GM12801 (cell line): ENCODE measurements around the gene SIRPA.

Experiments
- TF ChIP-seq, protein P1 (sequence below): IDR thresholded peaks from one replicate; pipeline ENCODE4 v1.5.1; 2011; ENCODE audit warnings: control low read depth; ENCODE audit not compliant: insufficient read length; ENCODE audit errors: extremely low read depth

Gene SIRPA

DNA sequence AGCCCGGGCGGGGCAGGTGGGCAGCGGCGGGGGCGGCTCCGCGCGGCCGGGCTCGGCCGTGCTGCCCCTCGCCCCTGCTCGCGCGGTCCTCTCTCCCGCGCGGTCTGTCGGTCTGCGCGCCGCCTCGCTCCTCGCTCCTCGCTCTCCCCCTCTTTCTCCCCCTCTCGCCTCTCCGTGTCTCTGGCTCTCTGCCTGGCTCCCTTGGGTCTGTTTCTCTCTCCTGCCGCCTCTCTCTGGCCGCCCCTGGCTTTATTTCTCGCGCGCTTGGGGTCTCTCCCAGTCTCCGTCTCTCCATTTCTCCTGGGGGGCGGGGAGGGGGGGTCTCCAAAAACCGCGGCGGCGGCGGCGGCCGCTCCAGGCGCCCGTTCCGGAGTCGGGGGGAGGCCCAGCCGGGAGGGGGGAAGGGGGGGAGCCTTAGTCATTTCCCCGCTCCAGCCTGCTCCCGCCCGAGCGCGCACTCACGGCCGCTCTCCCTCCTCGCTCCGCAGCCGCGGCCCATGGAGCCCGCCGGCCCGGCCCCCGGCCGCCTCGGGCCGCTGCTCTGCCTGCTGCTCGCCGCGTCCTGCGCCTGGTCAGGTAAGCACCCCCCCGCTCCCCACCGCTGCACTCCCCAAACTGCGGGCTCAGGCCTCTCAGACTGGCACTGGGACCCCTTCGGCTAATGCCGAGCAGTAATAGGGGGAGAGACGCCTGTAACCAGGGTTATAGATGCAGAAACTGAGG, at the start of gene SIRPA:
Gene SIRPA (plus strand): TSS at position 457 of the 723 bp plus-strand sequence. CDS start 41 bp downstream, at position 498.
- TF ChIP-seq, protein P1, sequence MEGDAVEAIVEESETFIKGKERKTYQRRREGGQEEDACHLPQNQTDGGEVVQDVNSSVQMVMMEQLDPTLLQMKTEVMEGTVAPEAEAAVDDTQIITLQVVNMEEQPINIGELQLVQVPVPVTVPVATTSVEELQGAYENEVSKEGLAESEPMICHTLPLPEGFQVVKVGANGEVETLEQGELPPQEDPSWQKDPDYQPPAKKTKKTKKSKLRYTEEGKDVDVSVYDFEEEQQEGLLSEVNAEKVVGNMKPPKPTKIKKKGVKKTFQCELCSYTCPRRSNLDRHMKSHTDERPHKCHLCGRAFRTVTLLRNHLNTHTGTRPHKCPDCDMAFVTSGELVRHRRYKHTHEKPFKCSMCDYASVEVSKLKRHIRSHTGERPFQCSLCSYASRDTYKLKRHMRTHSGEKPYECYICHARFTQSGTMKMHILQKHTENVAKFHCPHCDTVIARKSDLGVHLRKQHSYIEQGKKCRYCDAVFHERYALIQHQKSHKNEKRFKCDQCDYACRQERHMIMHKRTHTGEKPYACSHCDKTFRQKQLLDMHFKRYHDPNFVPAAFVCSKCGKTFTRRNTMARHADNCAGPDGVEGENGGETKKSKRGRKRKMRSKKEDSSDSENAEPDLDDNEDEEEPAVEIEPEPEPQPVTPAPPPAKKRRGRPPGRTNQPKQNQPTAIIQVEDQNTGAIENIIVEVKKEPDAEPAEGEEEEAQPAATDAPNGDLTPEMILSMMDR, result no peak

DNA sequence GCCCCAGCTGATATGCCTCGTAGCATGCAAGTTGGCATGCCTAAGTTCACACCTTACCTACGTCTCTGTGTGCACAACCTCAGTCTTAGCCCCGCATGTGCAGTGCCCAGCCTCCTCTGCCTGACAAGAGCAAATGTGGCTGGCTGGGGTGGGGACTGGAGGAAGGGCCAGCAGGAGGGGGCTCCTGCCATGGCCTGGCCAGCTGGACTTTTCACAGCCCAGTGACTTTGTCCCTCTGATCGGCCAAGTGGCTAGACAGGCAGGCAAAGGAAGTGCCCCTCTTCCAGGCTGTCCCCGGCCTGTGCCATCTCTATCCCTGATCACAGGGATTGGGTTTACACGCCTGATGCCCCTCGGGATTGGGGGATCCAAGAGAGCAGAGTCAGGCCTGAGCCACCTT, 49.5 kb upstream of the SIRPA start:
- TF ChIP-seq, protein P1, result no peak

DNA sequence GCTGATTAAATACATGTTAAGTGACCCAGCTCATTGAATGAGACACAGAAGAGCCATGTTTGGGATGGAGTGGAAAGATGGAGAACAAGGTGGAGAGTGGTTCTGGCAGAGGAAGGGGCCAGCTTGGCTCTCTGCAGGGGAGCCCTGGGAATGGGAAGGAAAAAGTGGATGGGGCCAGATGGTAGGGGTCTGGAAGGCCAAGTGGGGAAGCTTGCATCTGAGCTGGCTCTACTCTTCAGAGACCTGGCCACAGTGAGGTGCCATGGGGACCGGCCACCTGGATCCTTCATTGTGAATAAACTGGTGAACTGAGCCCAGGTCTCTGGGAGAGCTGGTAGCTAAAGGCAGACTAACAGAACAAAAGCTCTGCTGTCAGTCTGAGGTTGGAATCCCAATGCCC, 48.9 kb upstream of the SIRPA start:
- TF ChIP-seq, protein P1, result no peak

DNA sequence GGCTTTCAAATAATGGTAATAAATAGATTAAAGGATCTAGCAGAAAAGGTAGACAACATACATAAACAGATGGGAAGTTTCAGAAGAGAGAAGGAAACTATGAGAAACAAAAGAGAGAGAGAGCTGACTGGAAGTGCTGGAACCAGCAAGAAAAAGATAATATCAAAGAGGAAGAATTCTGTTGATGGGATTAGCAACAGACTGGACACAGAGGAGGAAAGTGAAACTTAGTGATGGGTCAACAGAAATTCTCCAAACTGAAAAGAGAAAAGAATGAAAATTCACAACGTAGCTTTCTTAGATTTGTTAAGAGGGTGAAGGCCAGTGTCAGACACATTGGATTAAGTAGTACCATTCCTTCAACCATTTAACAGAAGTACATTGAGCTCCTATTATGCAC, 48.3 kb upstream of the SIRPA start:
- TF ChIP-seq, protein P1, result no peak

DNA sequence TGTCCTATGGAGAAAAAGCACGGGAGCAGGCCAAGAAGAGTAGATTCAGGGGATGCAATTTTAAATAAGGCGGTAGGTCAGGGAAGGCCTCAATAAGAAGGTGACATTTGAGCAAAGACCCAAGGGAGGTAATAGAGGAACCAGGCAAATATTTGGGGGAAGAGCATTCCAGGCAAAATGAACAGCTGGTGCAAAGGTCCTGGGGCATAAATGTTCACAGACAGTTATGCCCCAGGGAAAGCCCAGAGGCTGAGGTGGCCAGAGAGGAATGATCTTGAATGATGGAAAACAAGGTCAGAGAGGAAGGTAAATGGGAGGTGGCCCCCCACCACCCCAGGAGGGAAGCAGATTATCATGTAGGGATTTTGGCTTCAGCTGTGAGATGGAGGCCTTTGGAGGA, 47.4 kb upstream of the SIRPA start:
- TF ChIP-seq, protein P1, result no peak

DNA sequence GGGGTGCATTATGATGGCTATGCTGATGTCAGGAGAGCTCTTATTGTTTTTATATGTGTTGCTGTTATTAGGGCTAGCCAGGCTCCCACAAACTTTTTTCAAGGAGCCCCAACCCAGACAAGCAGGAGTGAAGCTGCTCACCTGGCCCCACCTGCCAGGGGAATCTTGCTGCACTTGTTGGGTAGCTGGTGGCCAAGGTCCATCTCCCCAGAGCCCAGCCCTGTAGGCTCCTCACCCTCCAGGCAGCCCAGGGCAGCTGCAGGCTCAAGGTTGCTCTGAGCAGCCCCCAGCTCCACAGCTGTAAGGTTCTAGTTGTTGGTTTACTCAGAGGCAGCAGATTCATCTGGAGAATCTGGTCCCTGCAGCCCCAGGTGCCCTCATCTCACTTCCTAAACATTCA, 46.8 kb upstream of the SIRPA start:
- TF ChIP-seq, protein P1, result no peak

DNA sequence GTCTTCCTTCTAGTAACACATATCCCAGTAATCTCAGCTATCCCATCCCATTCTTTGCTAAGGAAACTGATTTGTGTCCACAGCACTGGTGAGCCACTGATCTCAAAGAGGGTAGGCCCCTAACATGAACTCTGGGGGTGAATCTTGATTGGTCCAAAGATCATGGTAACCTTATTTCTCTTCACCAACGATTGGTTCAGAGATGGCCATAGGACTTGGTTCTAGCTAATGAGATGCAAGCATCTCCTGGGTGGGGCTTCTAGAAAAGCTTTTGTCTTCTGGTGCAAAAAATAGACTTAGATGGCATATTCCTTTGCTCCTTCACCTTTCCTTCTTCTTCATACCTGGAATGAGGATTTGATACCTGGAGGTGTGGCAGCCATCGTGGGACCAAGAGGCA, 43.8 kb upstream of the SIRPA start:
- TF ChIP-seq, protein P1, result no peak

DNA sequence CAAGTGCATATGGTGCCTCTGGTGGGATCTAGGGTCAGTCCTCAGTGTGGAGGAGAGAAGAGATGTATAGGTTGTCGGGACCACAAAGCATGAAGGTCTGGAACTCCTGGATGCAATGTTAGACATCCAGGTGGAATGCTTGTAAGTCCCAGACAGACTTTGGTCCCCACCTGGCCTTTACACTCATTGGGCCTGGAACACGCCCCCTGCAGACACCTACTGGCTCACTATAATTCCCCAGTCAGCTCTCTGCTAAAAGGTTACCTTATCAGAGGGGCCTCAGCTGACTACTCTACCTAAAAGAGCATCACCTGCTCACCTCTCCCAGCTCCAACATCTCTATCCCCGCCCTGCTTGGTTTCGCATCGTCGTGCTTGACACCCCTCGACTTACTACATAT, 41.7 kb upstream of the SIRPA start:
- TF ChIP-seq, protein P1, result no peak
